Smooth muscle cell (in vitro differentiated cells): ENCODE data around the gene SMG7. TPM values are rescaled to one million over a fixed set of nuclear protein-coding genes. Genes with fewer than 3 reads are reported as not detected.
"Not testable (repeated sequence)": the region's sequence is repeated elsewhere in the genome, so short reads cannot be mapped to it uniquely, and the experiment has no call there.

Experiments used
- DNase-seq: peaks from one replicate; lab custom pipeline; 2025; ENCODE audit not compliant: unreplicated experiment; lab: John Stamatoyannopoulos, UW
- H2AFZ ChIP-seq: fragments of 200-600 bp; sonication (generic); 2 replicates; pipeline ENCODE4 v1.6.0; 2016; ENCODE audit warnings: antibody characterized with exemption, low read depth, mild to moderate bottlenecking
- H3F3A ChIP-seq: fragments of 200-600 bp; sonication (generic); 2 replicates; pipeline ENCODE4 v1.6.0; 2017; ENCODE audit warnings: antibody characterized with exemption, low read depth
- H3K27ac ChIP-seq: fragments of 200-600 bp; sonication (generic); 2 replicates; pipeline ENCODE4 v1.5.1; 2016; ENCODE audit warnings: low read depth, mild to moderate bottlenecking
- H3K27me3 ChIP-seq: fragments of 200-600 bp; sonication (generic); 2 replicates; pipeline ENCODE4 v1.6.1; 2016; ENCODE audit warnings: low read depth, mild to moderate bottlenecking
- H3K36me3 ChIP-seq: fragments of 200-600 bp; sonication (generic); 2 replicates; pipeline ENCODE4 v1.5.1; 2016; ENCODE audit warnings: low read depth
- H3K4me1 ChIP-seq: fragments of 200-600 bp; sonication (generic); 2 replicates; pipeline ENCODE4 v1.5.1; 2016; ENCODE audit warnings: low read depth
- H3K4me2 ChIP-seq: fragments of 200-600 bp; sonication (generic); 2 replicates; pipeline ENCODE4 v1.6.0; 2016; ENCODE audit warnings: mild to moderate bottlenecking
- H3K4me3 ChIP-seq: fragments of 200-600 bp; sonication (generic); 2 replicates; pipeline ENCODE4 v1.5.1; 2016; ENCODE audit warnings: mild to moderate bottlenecking
- H3K79me2 ChIP-seq: fragments of 200-600 bp; sonication (generic); 2 replicates; pipeline ENCODE4 v1.6.0; 2016; ENCODE audit warnings: low read depth, mild to moderate bottlenecking
- H3K9ac ChIP-seq: fragments of 200-600 bp; sonication (generic); 2 replicates; pipeline ENCODE4 v1.6.0; 2016; ENCODE audit warnings: low read depth
- H3K9me3 ChIP-seq: fragments of 200-600 bp; sonication (generic); replicated peaks from 2 replicates; pipeline ENCODE4 v1.5.1; 2016; ENCODE audit warnings: low read depth
- H4K20me1 ChIP-seq: fragments of 200-600 bp; sonication (generic); 2 replicates; pipeline ENCODE4 v1.6.0; 2016; ENCODE audit warnings: low read depth
- WGBS: methylation state at CpG from one replicate; pipeline ENCODE4 v1.1.7; 2016; ENCODE audit warnings: low lambda C conversion rate; 5-methylcytosine and 5-hydroxymethylcytosine counted together
- polyA plus RNA-seq: library from polyadenylated mRNA; unstranded; fragments of >200 nt; fragmentation: Nextera tagmentation; extraction: Ambion mirVana; gene quantifications from 2 replicates; pipeline ENCODE4 v1.2.1, GENCODE V29; 2016
- total RNA-seq: library from RNA; depleted of rRNA; stranded (reverse); fragments of >200 nt; gene quantifications from 2 replicates; pipeline ENCODE4 v1.2.3, GENCODE V29; 2014
- TF ChIP-seq, protein P1 (sequence below): fragments of 200-600 bp; sonication (generic); IDR thresholded peaks from 2 replicates; pipeline ENCODE4 v1.5.1; 2017; ENCODE audit warnings: borderline replicate concordance, mild to moderate bottlenecking, antibody characterized with exemption; ENCODE audit not compliant: insufficient read depth, poor library complexity, severe bottlenecking

Gene SMG7, protein sequence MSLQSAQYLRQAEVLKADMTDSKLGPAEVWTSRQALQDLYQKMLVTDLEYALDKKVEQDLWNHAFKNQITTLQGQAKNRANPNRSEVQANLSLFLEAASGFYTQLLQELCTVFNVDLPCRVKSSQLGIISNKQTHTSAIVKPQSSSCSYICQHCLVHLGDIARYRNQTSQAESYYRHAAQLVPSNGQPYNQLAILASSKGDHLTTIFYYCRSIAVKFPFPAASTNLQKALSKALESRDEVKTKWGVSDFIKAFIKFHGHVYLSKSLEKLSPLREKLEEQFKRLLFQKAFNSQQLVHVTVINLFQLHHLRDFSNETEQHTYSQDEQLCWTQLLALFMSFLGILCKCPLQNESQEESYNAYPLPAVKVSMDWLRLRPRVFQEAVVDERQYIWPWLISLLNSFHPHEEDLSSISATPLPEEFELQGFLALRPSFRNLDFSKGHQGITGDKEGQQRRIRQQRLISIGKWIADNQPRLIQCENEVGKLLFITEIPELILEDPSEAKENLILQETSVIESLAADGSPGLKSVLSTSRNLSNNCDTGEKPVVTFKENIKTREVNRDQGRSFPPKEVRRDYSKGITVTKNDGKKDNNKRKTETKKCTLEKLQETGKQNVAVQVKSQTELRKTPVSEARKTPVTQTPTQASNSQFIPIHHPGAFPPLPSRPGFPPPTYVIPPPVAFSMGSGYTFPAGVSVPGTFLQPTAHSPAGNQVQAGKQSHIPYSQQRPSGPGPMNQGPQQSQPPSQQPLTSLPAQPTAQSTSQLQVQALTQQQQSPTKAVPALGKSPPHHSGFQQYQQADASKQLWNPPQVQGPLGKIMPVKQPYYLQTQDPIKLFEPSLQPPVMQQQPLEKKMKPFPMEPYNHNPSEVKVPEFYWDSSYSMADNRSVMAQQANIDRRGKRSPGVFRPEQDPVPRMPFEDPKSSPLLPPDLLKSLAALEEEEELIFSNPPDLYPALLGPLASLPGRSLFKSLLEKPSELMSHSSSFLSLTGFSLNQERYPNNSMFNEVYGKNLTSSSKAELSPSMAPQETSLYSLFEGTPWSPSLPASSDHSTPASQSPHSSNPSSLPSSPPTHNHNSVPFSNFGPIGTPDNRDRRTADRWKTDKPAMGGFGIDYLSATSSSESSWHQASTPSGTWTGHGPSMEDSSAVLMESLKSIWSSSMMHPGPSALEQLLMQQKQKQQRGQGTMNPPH
- total RNA-seq (30.3 and 40.4 TPM in 2 replicates), polyA plus RNA-seq (18.3 and 21.3 TPM in 2 replicates)

GRCh38 chr1:183472488-183473216, at the start of gene SMG7:
TSS of gene SMG7 (plus strand) at chr1:183472499. CDS start at chr1:183472621, 122 bp downstream.
- H2AFZ ChIP-seq = peak within 1 kb of the TSS; percentile 98
- H3K4me1 ChIP-seq = peaks cover 12% of the 10 kb centered on the region
- H3K4me2 ChIP-seq = peak within 1 kb of the TSS; percentile 95
- H3K9ac ChIP-seq = peak within 1 kb of the TSS; percentile 97
- WGBS = 1% methylated on average over 53 of the region's 70 CpGs
- peaks cover 48% of the 10 kb centered on the region for H3K79me2 ChIP-seq
- peak within 1 kb of the TSS; percentile 96 for H3K4me3 ChIP-seq
- TF ChIP-seq, protein P1, sequence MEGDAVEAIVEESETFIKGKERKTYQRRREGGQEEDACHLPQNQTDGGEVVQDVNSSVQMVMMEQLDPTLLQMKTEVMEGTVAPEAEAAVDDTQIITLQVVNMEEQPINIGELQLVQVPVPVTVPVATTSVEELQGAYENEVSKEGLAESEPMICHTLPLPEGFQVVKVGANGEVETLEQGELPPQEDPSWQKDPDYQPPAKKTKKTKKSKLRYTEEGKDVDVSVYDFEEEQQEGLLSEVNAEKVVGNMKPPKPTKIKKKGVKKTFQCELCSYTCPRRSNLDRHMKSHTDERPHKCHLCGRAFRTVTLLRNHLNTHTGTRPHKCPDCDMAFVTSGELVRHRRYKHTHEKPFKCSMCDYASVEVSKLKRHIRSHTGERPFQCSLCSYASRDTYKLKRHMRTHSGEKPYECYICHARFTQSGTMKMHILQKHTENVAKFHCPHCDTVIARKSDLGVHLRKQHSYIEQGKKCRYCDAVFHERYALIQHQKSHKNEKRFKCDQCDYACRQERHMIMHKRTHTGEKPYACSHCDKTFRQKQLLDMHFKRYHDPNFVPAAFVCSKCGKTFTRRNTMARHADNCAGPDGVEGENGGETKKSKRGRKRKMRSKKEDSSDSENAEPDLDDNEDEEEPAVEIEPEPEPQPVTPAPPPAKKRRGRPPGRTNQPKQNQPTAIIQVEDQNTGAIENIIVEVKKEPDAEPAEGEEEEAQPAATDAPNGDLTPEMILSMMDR = no peak
- H3F3A ChIP-seq = peaks cover 3% of the 10 kb centered on the region
- H3K9me3 ChIP-seq = no peaks in the 10 kb centered on the region
- peak within 1 kb of the TSS; percentile 99 for H3K27ac ChIP-seq
- DNase-seq = peak; percentile 64
- H4K20me1 ChIP-seq = peaks cover 45% of the 10 kb centered on the region
- H3K27me3 ChIP-seq = no peaks in the 10 kb centered on the region
- no peaks in the 10 kb centered on the region for H3K36me3 ChIP-seq

GRCh38 chr1:183423541-183423940, 48.8 kb upstream of the SMG7 start:
- no peaks in the 10 kb centered on the region for H3K79me2 ChIP-seq
- no peak for DNase-seq
- no peak overlapping the region for H3K9ac ChIP-seq
- no peak overlapping the region for H2AFZ ChIP-seq
- no peaks in the 10 kb centered on the region for H3K4me1 ChIP-seq
- no peak overlapping the region for H3K4me3 ChIP-seq
- no peak overlapping the region for H3K27ac ChIP-seq
- H4K20me1 ChIP-seq = no peaks in the 10 kb centered on the region
- 76% methylated on average over 1 of the region's 1 CpG for WGBS
- H3K36me3 ChIP-seq = no peaks in the 10 kb centered on the region
- no peaks in the 10 kb centered on the region for H3K9me3 ChIP-seq
- H3K4me2 ChIP-seq = no peak overlapping the region
- peaks cover 9% of the 10 kb centered on the region for H3K27me3 ChIP-seq
- H3F3A ChIP-seq = no peaks in the 10 kb centered on the region
- TF ChIP-seq, protein P1 = no peak

DNA sequence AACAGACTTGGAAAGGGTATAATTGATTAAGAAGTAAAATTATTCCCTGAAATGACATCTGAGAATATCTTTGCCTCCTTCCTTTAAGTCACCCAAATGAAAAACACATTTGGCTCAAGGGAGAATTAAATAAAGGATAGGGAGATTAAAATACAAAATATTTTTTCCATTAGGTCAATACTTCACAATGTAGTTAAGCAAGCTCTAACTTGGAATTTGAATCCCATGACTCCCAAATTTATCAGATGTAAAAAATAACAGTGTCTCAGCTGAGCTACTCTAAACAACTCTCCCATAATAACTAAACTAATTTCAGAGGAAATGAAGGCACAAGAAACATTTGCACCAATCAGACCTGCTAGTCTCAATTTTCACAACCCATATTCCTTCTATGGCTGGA, 47.6 kb upstream of the SMG7 start:
- Histone ChIP-seq H3K27ac (no peak overlapping the region), H3K4me2 (no peak overlapping the region), H3K79me2 (no peaks in the 10 kb centered on the region), H3K9ac (no peak overlapping the region), H2AFZ (no peak overlapping the region), H3K4me1 (no peaks in the 10 kb centered on the region), H3K9me3 (no peaks in the 10 kb centered on the region), H3K4me3 (no peak overlapping the region), H3K27me3 (no peaks in the 10 kb centered on the region), H3K36me3 (no peaks in the 10 kb centered on the region), H4K20me1 (no peaks in the 10 kb centered on the region), H3F3A (no peaks in the 10 kb centered on the region)
- TF ChIP-seq, protein P1 = no peak
- no peak for DNase-seq

GRCh38 chr1:183427591-183427990, 44.7 kb upstream of the SMG7 start:
- not testable (repeated sequence) for H3K4me3 ChIP-seq, H3K4me1 ChIP-seq, H3K4me2 ChIP-seq, DNase-seq, H4K20me1 ChIP-seq, H3F3A ChIP-seq, H3K36me3 ChIP-seq, H3K9ac ChIP-seq, H3K9me3 ChIP-seq, H2AFZ ChIP-seq, H3K27ac ChIP-seq, H3K27me3 ChIP-seq, H3K79me2 ChIP-seq
- WGBS = 79% methylated on average over 3 of the region's 3 CpGs
